HUES48 (cell line): ENCODE measurements around the gene OR2V2.
"Not testable (repeated sequence)": the region's sequence is repeated elsewhere in the genome, so short reads cannot be mapped to it uniquely, and the experiment has no call there.

ENCODE experiments used
- H3K27ac ChIP-seq: one replicate; pipeline ENCODE4 v1.7.0; 2013; ENCODE audit warnings: low read depth, low read length, inconsistent platforms
- H3K27me3 ChIP-seq: 2 replicates; pipeline ENCODE4 v1.6.1; 2013; ENCODE audit warnings: mild to moderate bottlenecking, low read length; ENCODE audit not compliant: control insufficient read depth, insufficient read depth
- H3K36me3 ChIP-seq: 2 replicates; pipeline ENCODE4 v1.6.1; 2013; ENCODE audit warnings: low read length; ENCODE audit not compliant: control insufficient read depth, insufficient read depth
- H3K4me1 ChIP-seq: 2 replicates; pipeline ENCODE4 v1.6.1; 2013; ENCODE audit warnings: mild to moderate bottlenecking, low read length; ENCODE audit not compliant: control insufficient read depth, insufficient read depth
- H3K4me3 ChIP-seq: 2 replicates; pipeline ENCODE4 v1.5.1; 2013; ENCODE audit warnings: mild to moderate bottlenecking, low read depth, low read length
- H3K9ac ChIP-seq: 2 replicates; pipeline ENCODE4 v1.6.1; 2013; ENCODE audit warnings: mild to moderate bottlenecking, low read depth, low read length, moderate library complexity
- H3K9me3 ChIP-seq: 2 replicates; pipeline ENCODE4 v1.6.1; 2013; ENCODE audit warnings: low read length; ENCODE audit not compliant: control insufficient read depth, insufficient read depth

The OR2V2 gene

GRCh38 chr5:181119105-181119504, 28.3 kb upstream of the OR2V2 start:
- no peak overlapping the region for H3K9ac ChIP-seq
- peaks cover 27% of the 10 kb centered on the region for H3K27me3 ChIP-seq
- no peaks in the 10 kb centered on the region for H3K4me1 ChIP-seq
- no peaks in the 10 kb centered on the region for H3K36me3 ChIP-seq
- H3K9me3 ChIP-seq = peaks cover 8% of the 10 kb centered on the region
- no peak overlapping the region for H3K4me3 ChIP-seq
- no peak overlapping the region for H3K27ac ChIP-seq

GRCh38 chr5:181120306-181120705, 27.1 kb upstream of the OR2V2 start:
- Histone ChIP-seq H3K4me1 (no peaks in the 10 kb centered on the region), H3K4me3 (no peak overlapping the region), H3K27me3 (peaks cover 15% of the 10 kb centered on the region), H3K9me3 (peaks cover 8% of the 10 kb centered on the region), H3K36me3 (no peaks in the 10 kb centered on the region), H3K27ac (no peak overlapping the region), H3K9ac (no peak overlapping the region)

GRCh38 chr5:181120761-181121160, 26.6 kb upstream of the OR2V2 start:
- Histone ChIP-seq H3K4me1 (no peaks in the 10 kb centered on the region), H3K9ac (no peak overlapping the region), H3K27me3 (peaks cover 11% of the 10 kb centered on the region), H3K27ac (no peak overlapping the region), H3K4me3 (no peak overlapping the region), H3K36me3 (no peaks in the 10 kb centered on the region), H3K9me3 (peaks cover 8% of the 10 kb centered on the region)

- H3K9ac ChIP-seq = no peak overlapping the region
- no peak overlapping the region for H3K4me3 ChIP-seq
- H3K27ac ChIP-seq = no peak overlapping the region
- H3K36me3 ChIP-seq = no peaks in the 10 kb centered on the region
- H3K27me3 ChIP-seq = peaks cover 3% of the 10 kb centered on the region; the same call in 1 of the 2 replicates
- peaks cover 8% of the 10 kb centered on the region for H3K9me3 ChIP-seq
- no peaks in the 10 kb centered on the region for H3K4me1 ChIP-seq
These were observed 25.5 kb upstream of the OR2V2 start for GRCh38 chr5:181121675-181122561.

GRCh38 chr5:181124526-181124925, 22.9 kb upstream of the OR2V2 start:
- H3K27ac ChIP-seq = no peak overlapping the region
- H3K9ac ChIP-seq = no peak overlapping the region
- H3K4me3 ChIP-seq = no peak overlapping the region
- no peaks in the 10 kb centered on the region for H3K36me3 ChIP-seq
- peaks cover 8% of the 10 kb centered on the region; the same call in 1 of the 2 replicates for H3K9me3 ChIP-seq
- no peaks in the 10 kb centered on the region for H3K27me3 ChIP-seq
- H3K4me1 ChIP-seq = no peaks in the 10 kb centered on the region

- H3K9me3 ChIP-seq = peaks cover 3% of the 10 kb centered on the region; the same call in 1 of the 2 replicates
- H3K4me1 ChIP-seq = no peaks in the 10 kb centered on the region
- H3K27ac ChIP-seq = no peak overlapping the region
- H3K4me3 ChIP-seq = no peak overlapping the region
- H3K36me3 ChIP-seq = no peaks in the 10 kb centered on the region
- H3K9ac ChIP-seq = no peak overlapping the region
- no peaks in the 10 kb centered on the region for H3K27me3 ChIP-seq
These were observed 20.5 kb upstream of the OR2V2 start for GRCh38 chr5:181126841-181127240.

GRCh38 chr5:181127456-181127855, 19.9 kb upstream of the OR2V2 start:
- no peaks in the 10 kb centered on the region for H3K4me1 ChIP-seq
- no peaks in the 10 kb centered on the region for H3K36me3 ChIP-seq
- peaks cover 5% of the 10 kb centered on the region; the same call in 1 of the 2 replicates for H3K9me3 ChIP-seq
- H3K4me3 ChIP-seq = no peak overlapping the region
- no peak overlapping the region for H3K27ac ChIP-seq
- H3K27me3 ChIP-seq = no peaks in the 10 kb centered on the region
- H3K9ac ChIP-seq = no peak overlapping the region

- no peak overlapping the region for H3K4me3 ChIP-seq
- H3K9me3 ChIP-seq = peaks cover 5% of the 10 kb centered on the region; the same call in 1 of the 2 replicates
- H3K27me3 ChIP-seq = no peaks in the 10 kb centered on the region
- no peak overlapping the region for H3K9ac ChIP-seq
- no peak overlapping the region for H3K27ac ChIP-seq
- H3K36me3 ChIP-seq = no peaks in the 10 kb centered on the region
- H3K4me1 ChIP-seq = no peaks in the 10 kb centered on the region
These were observed 19.3 kb upstream of the OR2V2 start for GRCh38 chr5:181127907-181128626.

- no peaks in the 10 kb centered on the region for H3K36me3 ChIP-seq
- no peak overlapping the region for H3K27ac ChIP-seq
- no peaks in the 10 kb centered on the region for H3K4me1 ChIP-seq
- H3K9ac ChIP-seq = no peak overlapping the region
- H3K4me3 ChIP-seq = no peak overlapping the region
- peaks cover 5% of the 10 kb centered on the region; the same call in 1 of the 2 replicates for H3K9me3 ChIP-seq
- no peaks in the 10 kb centered on the region for H3K27me3 ChIP-seq
These were observed 17.8 kb upstream of the OR2V2 start for GRCh38 chr5:181129601-181130000.

GRCh38 chr5:181130081-181130480, 17.3 kb upstream of the OR2V2 start:
- not testable (repeated sequence) for H3K9ac ChIP-seq, H3K27ac ChIP-seq, H3K4me1 ChIP-seq, H3K4me3 ChIP-seq, H3K27me3 ChIP-seq, H3K9me3 ChIP-seq, H3K36me3 ChIP-seq
